Erythroblast (primary cell): ENCODE measurements around the gene WDFY4.

Experiments
- DNase-seq, 2 experiments: peaks; one replicate each; lab custom pipeline; 2025; lab: John Stamatoyannopoulos, UW
- GATA1 ChIP-seq: IDR thresholded peaks from 2 replicates; pipeline ENCODE4 v1.6.1; 2011; ENCODE audit warnings: low read depth, mild to moderate bottlenecking, control low read depth, low read length, moderate library complexity
- POLR2A ChIP-seq: IDR thresholded peaks from 2 replicates; pipeline ENCODE4 v1.6.1; 2011; ENCODE audit warnings: mild to moderate bottlenecking, low read length

The WDFY4 gene

GRCh38 chr10:48667960-48668590, 16.6 kb upstream of the WDFY4 start:
- no peak for DNase-seq
- TF ChIP-seq POLR2A, result no peak
- TF ChIP-seq GATA1, result no peak

GRCh38 chr10:48670978-48671913, 13.4 kb upstream of the WDFY4 start:
- DNase-seq, result no peak
- TF ChIP-seq POLR2A (no peak), GATA1 (no peak)

- no peak for DNase-seq
- TF ChIP-seq GATA1 (no peak), POLR2A (no peak)
Measured at GRCh38 chr10:48671914-48672595, 12.6 kb upstream of the WDFY4 start.

GRCh38 chr10:48672596-48673265, 11.9 kb upstream of the WDFY4 start:
- DNase-seq, result no peak
- TF ChIP-seq GATA1, result no peak
- no peak for TF ChIP-seq POLR2A

- no peak for TF ChIP-seq GATA1
- TF ChIP-seq POLR2A, result no peak
- DNase-seq, result no peak
Measured at GRCh38 chr10:48677625-48678024, 7.0 kb upstream of the WDFY4 start.

GRCh38 chr10:48678041-48678440, 6.6 kb upstream of the WDFY4 start:
- no peak for DNase-seq
- no peak for TF ChIP-seq POLR2A
- no peak for TF ChIP-seq GATA1

GRCh38 chr10:48681740-48682139, 2.9 kb upstream of the WDFY4 start:
- no peak for TF ChIP-seq GATA1
- no peak for TF ChIP-seq POLR2A
- DNase-seq, result no peak

- no peak for DNase-seq
Measured at GRCh38 chr10:48682265-48682664, 2.4 kb upstream of the WDFY4 start.

GRCh38 chr10:48683424-48683823, 1.2 kb upstream of the WDFY4 start:
- no peak for TF ChIP-seq POLR2A
- TF ChIP-seq GATA1, result no peak
- no peak for DNase-seq

More at GRCh38 chr10:48682265-48682664, 2.4 kb upstream of the WDFY4 start:
- TF ChIP-seq POLR2A (no peak), GATA1 (no peak)

GRCh38 chr10:48683868-48684267, 805 bp upstream of the WDFY4 start:
- DNase-seq, result no peak
- no peak for TF ChIP-seq POLR2A
- TF ChIP-seq GATA1, result no peak

- no peak for DNase-seq
- TF ChIP-seq GATA1 (no peak), POLR2A (no peak)
Measured at GRCh38 chr10:48684463-48684791, 246 bp upstream of the WDFY4 start.

- DNase-seq, result no peak
- TF ChIP-seq GATA1 (no peak), POLR2A (no peak)
Measured at GRCh38 chr10:48685731-48686130, 1.1 kb downstream of the WDFY4 start.
